VCaP (cell line): ENCODE data around the gene TNFRSF8.

ENCODE experiments used
- H3K27ac ChIP-seq: fragments of 450-650 bp; 2 replicates; pipeline ENCODE4 v1.5.1; 2017
- TF ChIP-seq, protein P1 (sequence below): fragments of 450-650 bp; conservative IDR thresholded peaks from 2 replicates; pipeline ENCODE4 v1.5.1; 2017; ENCODE audit warnings: mild to moderate bottlenecking, moderate library complexity

The TNFRSF8 gene

DNA sequence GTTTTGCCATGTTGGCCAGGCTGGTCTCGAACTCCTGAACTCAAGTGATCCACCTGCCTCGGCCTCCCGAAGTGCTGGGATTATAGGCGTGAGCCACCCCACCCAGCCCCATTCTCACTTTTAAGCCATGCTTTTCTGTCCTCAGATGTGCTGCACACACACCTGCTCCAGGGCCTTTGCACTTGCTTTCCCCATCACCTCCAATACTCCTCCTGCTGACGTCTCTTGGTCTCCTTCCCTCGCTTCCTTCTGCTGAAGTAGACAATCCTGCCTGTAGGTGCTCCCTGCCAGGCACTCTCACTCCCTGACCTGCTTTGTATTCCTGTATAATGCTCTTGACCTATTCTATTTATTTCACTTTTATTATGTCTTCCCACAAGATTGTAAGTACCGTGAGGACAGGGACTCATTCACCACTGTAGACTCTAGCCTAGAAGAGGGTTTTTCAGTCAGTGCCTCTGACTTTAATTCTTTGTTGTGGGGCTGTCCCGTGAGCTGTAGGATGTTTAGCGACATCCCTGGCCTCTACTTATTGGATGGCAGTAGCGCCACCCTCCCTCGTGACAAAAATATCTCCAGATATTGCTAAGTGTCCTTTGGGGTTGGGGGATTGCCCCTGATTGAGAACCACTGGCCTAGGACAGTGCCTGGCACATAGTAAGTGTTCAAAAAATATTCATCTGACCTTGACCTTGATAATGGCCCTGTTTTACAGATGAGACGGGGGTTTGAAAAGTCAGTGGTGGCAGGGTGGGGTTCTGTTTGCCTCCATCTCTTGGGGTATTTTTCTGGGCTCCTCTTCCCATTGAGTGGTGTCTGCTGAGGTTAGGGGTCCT, 108.3 kb downstream of the TNFRSF8 start:
- TF ChIP-seq, protein P1, sequence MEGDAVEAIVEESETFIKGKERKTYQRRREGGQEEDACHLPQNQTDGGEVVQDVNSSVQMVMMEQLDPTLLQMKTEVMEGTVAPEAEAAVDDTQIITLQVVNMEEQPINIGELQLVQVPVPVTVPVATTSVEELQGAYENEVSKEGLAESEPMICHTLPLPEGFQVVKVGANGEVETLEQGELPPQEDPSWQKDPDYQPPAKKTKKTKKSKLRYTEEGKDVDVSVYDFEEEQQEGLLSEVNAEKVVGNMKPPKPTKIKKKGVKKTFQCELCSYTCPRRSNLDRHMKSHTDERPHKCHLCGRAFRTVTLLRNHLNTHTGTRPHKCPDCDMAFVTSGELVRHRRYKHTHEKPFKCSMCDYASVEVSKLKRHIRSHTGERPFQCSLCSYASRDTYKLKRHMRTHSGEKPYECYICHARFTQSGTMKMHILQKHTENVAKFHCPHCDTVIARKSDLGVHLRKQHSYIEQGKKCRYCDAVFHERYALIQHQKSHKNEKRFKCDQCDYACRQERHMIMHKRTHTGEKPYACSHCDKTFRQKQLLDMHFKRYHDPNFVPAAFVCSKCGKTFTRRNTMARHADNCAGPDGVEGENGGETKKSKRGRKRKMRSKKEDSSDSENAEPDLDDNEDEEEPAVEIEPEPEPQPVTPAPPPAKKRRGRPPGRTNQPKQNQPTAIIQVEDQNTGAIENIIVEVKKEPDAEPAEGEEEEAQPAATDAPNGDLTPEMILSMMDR: no peak
- H3K27ac ChIP-seq: no peak overlapping the region

DNA sequence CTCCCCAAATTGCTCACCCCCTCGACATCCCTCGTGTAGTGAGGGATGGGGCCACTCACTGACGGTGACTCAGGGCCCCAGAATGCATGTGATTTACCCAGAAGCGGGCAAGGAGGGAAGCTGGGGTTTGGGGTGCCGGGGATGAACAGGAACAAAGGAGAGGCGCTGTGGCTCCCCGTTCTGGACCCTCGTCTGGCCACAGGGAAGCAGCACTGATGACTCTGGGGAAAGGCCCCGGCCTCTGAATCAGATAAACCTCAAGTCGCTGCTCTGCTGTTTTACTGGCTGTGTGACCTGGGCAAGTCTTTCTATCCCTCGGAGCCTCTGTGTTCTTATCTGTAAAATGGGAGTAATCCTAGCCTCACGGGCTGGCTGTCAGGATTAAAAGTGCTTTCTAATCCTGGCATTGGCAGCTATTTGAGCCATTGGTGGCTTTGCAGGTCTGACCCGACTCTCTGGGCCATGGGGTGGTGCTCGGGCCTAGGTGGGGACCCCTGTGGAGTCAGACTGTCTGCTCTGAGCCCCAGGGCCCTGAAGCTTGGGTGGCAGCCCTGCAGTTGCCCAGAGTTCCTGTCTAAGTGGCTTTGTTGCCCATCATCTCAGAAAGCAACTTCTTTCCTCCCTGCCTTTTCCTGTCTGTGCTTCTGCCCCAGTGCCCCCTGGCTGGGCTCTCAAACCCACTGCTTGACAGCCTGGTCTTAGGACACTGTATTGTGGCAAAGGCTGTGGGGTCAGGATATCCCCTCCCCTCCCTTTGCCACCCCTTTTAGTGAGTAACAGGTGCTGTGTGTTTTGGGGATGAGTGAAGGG, 109.1 kb downstream of the TNFRSF8 start:
- H3K27ac ChIP-seq: no peak overlapping the region
- TF ChIP-seq, protein P1: no peak

- TF ChIP-seq, protein P1: no peak
- H3K27ac ChIP-seq: no peak overlapping the region
Observed at GRCh38 chr1:12173041-12173509, 110.0 kb downstream of the TNFRSF8 start.

- TF ChIP-seq, protein P1: no peak
- H3K27ac ChIP-seq: no peak overlapping the region
Observed at GRCh38 chr1:12173631-12174121, 110.6 kb downstream of the TNFRSF8 start.

- no peak overlapping the region for H3K27ac ChIP-seq
- TF ChIP-seq, protein P1: no peak
Observed at GRCh38 chr1:12174924-12175810, 112.1 kb downstream of the TNFRSF8 start.

DNA sequence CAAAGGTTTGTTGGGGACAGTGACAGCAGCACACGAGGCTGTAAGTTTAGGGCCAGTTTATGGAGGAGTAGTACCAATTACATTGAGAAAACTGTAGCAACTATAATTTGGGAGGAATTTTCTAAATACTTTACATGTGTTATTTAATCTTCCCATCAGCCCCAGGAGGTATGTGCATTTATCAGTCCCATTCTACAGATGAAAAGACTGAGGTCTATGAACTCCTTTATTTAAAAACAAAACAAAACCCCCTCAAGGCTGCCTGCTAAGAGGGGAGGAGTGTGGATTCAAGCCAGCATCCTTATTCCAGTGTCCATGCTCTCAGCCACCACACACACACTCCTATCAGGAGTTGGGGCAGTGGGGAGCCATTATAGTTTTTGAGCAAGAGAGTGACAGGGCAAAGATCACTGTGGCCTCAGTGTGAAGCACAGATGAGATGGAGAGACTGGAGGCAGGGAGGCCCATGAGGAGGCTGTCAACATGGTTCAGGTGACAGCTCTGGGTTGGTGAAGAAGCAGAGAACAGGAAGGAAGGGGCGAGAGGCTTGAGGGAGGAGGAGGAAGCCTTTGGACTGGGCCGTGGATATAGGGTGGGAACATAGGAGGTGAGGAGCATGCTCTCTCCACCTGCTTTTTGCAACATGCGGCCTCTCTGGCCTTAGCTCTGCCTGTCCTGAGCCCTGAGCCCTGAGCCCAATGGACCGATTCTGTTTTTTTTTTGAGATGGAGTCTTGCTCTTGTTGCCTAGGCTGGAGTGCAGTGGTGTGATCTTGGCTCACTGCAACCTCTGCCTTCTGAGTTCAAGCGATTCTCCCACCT, 113.4 kb downstream of the TNFRSF8 start:
- no peak overlapping the region for H3K27ac ChIP-seq
- TF ChIP-seq, protein P1: no peak
